ENCODE measurements around the gene TRAF7.
A peak's percentile ranks its signal among the peaks of the same experiment; 100 is the strongest.
"Not testable (repeated sequence)": the region's sequence is repeated elsewhere in the genome, so short reads cannot be mapped to it uniquely, and the experiment has no call there.

The TRAF7 gene

GRCh38 chr16:2133797-2134196 is 21.8 kb upstream of the TRAF7 start:
- H3K4me1 ChIP-seq (ENCODE audit: control insufficient read depth in 1 of 2, insufficient read depth in 1 of 2, low read depth in 1 of 2, low read length in 1 of 2), result peaks cover 6 to 11% of the 10 kb centered on the region in 2 experiments
- not testable (repeated sequence) for H3K36me3 ChIP-seq; H3K9me3 ChIP-seq; H3K27ac ChIP-seq; H3K4me3 ChIP-seq (ENCODE audit: low read depth in 1 of 2, low read length in 1 of 2); H3K27me3 ChIP-seq

- H3K27ac ChIP-seq, H3K36me3 ChIP-seq, H3K27me3 ChIP-seq, H3K9me3 ChIP-seq: not testable (repeated sequence)
- peaks cover 5 to 11% of the 10 kb centered on the region in 2 experiments for H3K4me1 ChIP-seq (ENCODE audit: control insufficient read depth in 1 of 2, insufficient read depth in 1 of 2, low read depth in 1 of 2, low read length in 1 of 2)
- peak overlapping the region; percentile 17 to 47 for H3K4me3 ChIP-seq (ENCODE audit: low read depth in 1 of 2, low read length in 1 of 2)
Measured at GRCh38 chr16:2135071-2135470, 20.5 kb upstream of the TRAF7 start.

GRCh38 chr16:2135770-2136490 is 19.7 kb upstream of the TRAF7 start, which contains the start of gene PKD1:
Gene PKD1, minus strand, starts transcription at chr16:2135898. Its CDS starts 209 bp downstream, at chr16:2135689.
- not testable (repeated sequence) for H3K27me3 ChIP-seq, H3K36me3 ChIP-seq, H3K9me3 ChIP-seq
- Histone ChIP-seq H3K4me3 (ENCODE audit: low read depth in 1 of 2, low read length in 1 of 2) (peak within 1 kb of the TSS; percentile 52 to 57), H3K27ac (peak within 1 kb of the TSS; percentile 63), H3K4me1 (ENCODE audit: control insufficient read depth in 1 of 2, insufficient read depth in 1 of 2, low read depth in 1 of 2, low read length in 1 of 2) (peaks cover 5 to 11% of the 10 kb centered on the region in 2 experiments)

GRCh38 chr16:2142942-2143877 is 12.4 kb upstream of the TRAF7 start:
- peaks cover 33% of the 10 kb centered on the region for H3K27me3 ChIP-seq
- no peaks in the 10 kb centered on the region for H3K9me3 ChIP-seq
- no peak for TF ChIP-seq CTCF (IDR thresholded peaks at IDR 0.05)
- H3K4me3 ChIP-seq (ENCODE audit: low read depth in 1 of 2, low read length in 1 of 2), result no peak overlapping the region
- H3K4me1 ChIP-seq (ENCODE audit: control insufficient read depth in 1 of 2, insufficient read depth in 1 of 2, low read depth in 1 of 2, low read length in 1 of 2), result peaks cover 0 to 3% of the 10 kb centered on the region in 2 experiments
- H3K27ac ChIP-seq, result no peak overlapping the region
- H3K36me3 ChIP-seq, result no peaks in the 10 kb centered on the region

- H3K27ac ChIP-seq, result no peak overlapping the region
- H3K27me3 ChIP-seq, result peaks cover 41% of the 10 kb centered on the region
- peaks cover 4 to 10% of the 10 kb centered on the region in 2 experiments for H3K4me1 ChIP-seq (ENCODE audit: control insufficient read depth in 1 of 2, insufficient read depth in 1 of 2, low read depth in 1 of 2, low read length in 1 of 2)
- TF ChIP-seq CTCF (IDR thresholded peaks at IDR 0.05), result no peak
- no peaks in the 10 kb centered on the region for H3K36me3 ChIP-seq
- no peaks in the 10 kb centered on the region for H3K9me3 ChIP-seq
- no peak overlapping the region for H3K4me3 ChIP-seq (ENCODE audit: low read depth in 1 of 2, low read length in 1 of 2)
Measured at GRCh38 chr16:2143878-2144485, 11.6 kb upstream of the TRAF7 start.

GRCh38 chr16:2145843-2146242 is 9.7 kb upstream of the TRAF7 start:
- TF ChIP-seq CTCF (IDR thresholded peaks at IDR 0.05), result no peak
- H3K4me3 ChIP-seq (ENCODE audit: low read depth in 1 of 2, low read length in 1 of 2), result no peak overlapping the region

More at GRCh38 chr16:2145843-2146242, 9.7 kb upstream of the TRAF7 start:
- Histone ChIP-seq H3K27me3 (peaks cover 59% of the 10 kb centered on the region), H3K27ac (no peak overlapping the region), H3K36me3 (no peaks in the 10 kb centered on the region), H3K4me1 (ENCODE audit: control insufficient read depth in 1 of 2, insufficient read depth in 1 of 2, low read depth in 1 of 2, low read length in 1 of 2) (peaks cover 8 to 11% of the 10 kb centered on the region in 2 experiments), H3K9me3 (no peaks in the 10 kb centered on the region)
